ENCODE results near the gene CRTAC1. TPM values are rescaled to one million over a fixed set of nuclear protein-coding genes. Genes with fewer than 3 reads are reported as not detected.

The CRTAC1 gene
- total and polyA plus RNA-seq, 12 donors, result 0.22 to 12.4 (median 1.4) TPM

DNA sequence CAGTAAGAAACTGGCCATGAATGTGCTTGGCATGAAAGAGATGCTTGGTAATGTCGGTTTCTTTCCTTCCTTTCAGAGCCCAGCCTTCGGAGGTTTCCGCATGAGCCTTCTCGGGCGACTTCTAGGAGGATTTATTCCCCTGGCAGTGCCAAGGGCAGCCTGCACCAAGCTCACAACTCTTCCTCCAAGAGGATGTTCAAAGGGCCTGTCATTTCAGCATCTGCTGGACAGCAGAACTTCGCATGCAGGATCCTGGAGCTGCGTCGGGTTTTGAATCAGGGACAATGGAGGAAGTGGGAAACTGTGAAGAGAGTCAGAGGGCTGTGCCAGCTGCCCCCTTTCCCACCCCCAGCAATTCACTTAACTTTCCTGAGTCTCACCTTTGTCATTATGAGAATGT, 159.4 kb downstream of the CRTAC1 start:
- Histone ChIP-seq H3K4me1 (peaks cover 0 to 13% (median 9%) of the 10 kb centered on the region in 9 donors), H3K27ac (no peak overlapping the region), H3K27me3 (peaks cover 0 to 25% (median 14%) of the 10 kb centered on the region in 7 donors), H3K9me3 (no peaks in the 10 kb centered on the region), H3K4me3 (no peak overlapping the region), H3K36me3 (no peaks in the 10 kb centered on the region)
- intact Hi-C loops (cut with DNase I), result loop anchor here in 2 of 10 donors (5.0 kb wide), 1 partner anchor 79 kb away; no protein-coding TSS in a partner anchor
- DNase-seq (no peak), ATAC-seq (no peak)
- no peak for TF ChIP-seq CTCF (IDR thresholded peaks at IDR 0.05)
- 79 to 81% methylated on average over 8 of the region's 8 CpGs for WGBS, 2 donors

DNA sequence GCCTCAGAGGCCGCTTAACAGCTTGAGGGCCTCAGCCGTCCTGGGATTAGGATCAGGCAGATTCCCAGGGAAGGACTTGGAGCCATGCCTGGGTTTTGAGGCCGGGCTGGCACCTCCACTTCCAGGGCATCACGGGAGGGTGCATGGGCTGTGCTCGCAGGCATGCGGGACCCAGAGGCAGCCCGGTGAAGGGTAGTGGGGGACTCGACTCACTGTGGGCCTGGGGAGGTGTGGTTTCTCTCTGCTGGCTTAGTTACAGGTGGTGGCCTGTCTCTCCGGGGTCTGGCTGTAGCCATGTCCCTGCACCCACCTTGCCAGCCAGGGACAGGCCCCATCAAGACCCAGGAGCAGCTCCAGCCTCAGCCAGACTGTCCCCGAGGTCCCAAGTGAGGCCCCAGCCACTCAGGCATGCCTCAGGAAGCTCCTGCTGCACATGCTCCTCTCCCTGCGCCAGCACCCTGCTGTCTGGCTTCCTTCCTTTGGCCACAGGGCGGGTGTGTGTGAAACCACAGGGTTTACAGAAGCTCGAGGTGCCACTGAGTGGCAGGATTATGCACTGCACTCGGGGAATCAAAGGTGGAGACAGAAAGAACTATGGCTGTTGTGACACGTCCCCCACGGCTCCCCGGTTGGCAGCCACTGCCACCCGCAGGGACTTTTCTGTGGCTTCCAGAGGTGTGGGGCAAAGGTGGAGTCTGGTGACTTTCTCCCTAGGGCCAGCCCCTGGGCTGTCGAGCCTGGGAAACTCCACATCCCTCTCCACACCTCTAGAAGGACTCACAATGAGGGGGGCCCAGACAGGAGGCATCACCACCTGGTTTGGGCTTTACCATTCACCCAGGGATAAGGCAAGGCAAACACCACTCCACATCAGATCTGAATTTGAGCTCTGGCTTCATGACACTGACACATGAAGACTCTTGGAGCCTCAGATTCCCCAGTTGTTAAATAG, 161.1 kb downstream of the CRTAC1 start:
- peak; percentile 46 to 83 (median 74) for TF ChIP-seq CTCF (IDR thresholded peaks at IDR 0.05)
- no peaks in the 10 kb centered on the region for H3K9me3 ChIP-seq
- intact Hi-C loops (cut with DNase I), result loop anchor here (1.0 to 10.0 kb wide), 9 partner anchors 75 to 110 kb away; no protein-coding TSS in a partner anchor
- H3K27me3 ChIP-seq, result peaks cover 0 to 36% (median 19%) of the 10 kb centered on the region in 7 donors
- peak; percentile 90 to 98 (median 95) for ATAC-seq
- no peak overlapping the region for H3K27ac ChIP-seq
- peak; percentile 75 to 82 for DNase-seq
- no peak overlapping the region for H3K4me3 ChIP-seq
- 11 to 14% methylated on average over 19 of the region's 19 CpGs for WGBS, 2 donors
- H3K4me1 ChIP-seq, result peaks cover 0 to 13% (median 9%) of the 10 kb centered on the region in 9 donors
- no peaks in the 10 kb centered on the region for H3K36me3 ChIP-seq

DNA sequence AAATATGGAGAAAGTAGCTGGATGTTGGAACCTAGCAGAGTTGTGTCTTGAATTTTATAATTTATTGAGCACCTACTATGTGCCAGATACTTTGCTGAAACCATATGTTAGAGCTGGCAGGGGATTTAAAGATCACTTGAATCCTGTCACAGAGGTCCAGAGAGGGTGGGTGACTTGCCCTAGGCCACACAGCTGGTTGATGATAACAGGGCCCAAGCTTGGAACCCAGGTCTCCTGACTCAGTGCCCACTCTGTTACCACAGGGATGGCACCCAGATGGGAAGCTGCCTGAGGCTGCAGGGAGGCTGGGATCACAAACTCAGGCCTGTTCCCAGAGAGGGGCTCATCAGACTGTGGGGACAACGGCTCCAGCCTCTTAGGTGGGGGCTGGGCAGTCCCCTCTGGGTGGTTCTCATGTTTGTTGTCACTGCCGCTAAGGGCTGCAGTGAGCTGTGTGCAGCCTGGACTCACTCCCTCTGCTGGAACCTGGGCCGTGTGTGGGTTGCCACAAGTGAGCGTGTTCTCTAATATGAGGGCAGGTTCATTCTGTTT, 162.2 kb downstream of the CRTAC1 start:
- no peaks in the 10 kb centered on the region for H3K9me3 ChIP-seq
- peak in 1 of 8 donors; percentile 36 for ATAC-seq
- peaks cover 0 to 13% (median 9%) of the 10 kb centered on the region in 9 donors for H3K4me1 ChIP-seq
- H3K4me3 ChIP-seq, result no peak overlapping the region
- H3K36me3 ChIP-seq, result no peaks in the 10 kb centered on the region
- H3K27me3 ChIP-seq, result peaks cover 0 to 28% (median 19%) of the 10 kb centered on the region in 7 donors
- TF ChIP-seq CTCF (IDR thresholded peaks at IDR 0.05), result no peak
- 74 to 80% methylated on average over 4 of the region's 4 CpGs for WGBS, 2 donors
- no peak for DNase-seq
- no peak overlapping the region for H3K27ac ChIP-seq
- intact Hi-C loops (cut with DNase I), result loop anchor here in 9 of 10 donors (2.0 to 10.0 kb wide), 6 partner anchors 73 to 107 kb away; no protein-coding TSS in a partner anchor

DNA sequence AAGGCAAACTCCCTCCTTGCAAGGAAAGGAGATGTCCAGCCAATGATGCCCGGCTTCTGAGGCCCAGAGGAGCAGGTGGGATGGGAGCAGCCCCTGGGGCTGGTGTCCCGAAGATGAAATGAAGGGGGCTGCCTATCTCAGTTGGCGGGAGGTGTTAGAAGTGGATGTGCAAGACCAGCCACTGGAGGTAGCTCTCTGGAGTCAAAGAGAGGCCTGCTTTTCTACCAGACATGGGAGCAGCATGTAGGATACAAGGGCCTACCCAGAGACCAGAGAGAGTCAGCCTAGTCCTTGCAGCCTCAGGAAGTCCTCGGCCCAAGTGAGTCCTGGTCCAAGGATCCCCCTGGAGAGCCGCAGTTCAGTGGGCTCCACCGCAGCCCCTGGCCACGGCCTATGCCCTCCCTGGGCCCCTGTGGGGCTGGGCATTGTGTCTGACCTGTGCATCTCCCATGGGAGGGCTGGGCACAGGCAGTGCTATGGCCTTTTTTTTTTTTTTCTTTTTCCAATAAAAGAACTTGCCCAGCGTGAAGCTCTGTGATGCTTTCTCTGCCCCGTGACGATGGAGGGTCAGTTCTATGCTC, 163.1 kb downstream of the CRTAC1 start:
- Histone ChIP-seq H3K4me1 (peaks cover 0 to 13% (median 9%) of the 10 kb centered on the region in 9 donors), H3K4me3 (no peak overlapping the region), H3K27me3 (peaks cover 0 to 31% (median 19%) of the 10 kb centered on the region in 7 donors), H3K9me3 (no peaks in the 10 kb centered on the region), H3K36me3 (no peaks in the 10 kb centered on the region), H3K27ac (no peak overlapping the region)
- TF ChIP-seq CTCF (IDR thresholded peaks at IDR 0.05), result no peak
- ATAC-seq (no peak), DNase-seq (no peak)
- 93% methylated on average over 10 of the region's 10 CpGs for WGBS, 2 donors
- intact Hi-C loops (cut with DNase I), result loop anchor here in 5 of 10 donors (5.0 to 10.0 kb wide), 4 partner anchors 73 to 105 kb away; no protein-coding TSS in a partner anchor
